CD4-positive, alpha-beta T cell treated with Interleukin-4 for 1 hour (primary cell): ENCODE data around the gene C4orf51.
"Not testable (repeated sequence)": the region's sequence is repeated elsewhere in the genome, so short reads cannot be mapped to it uniquely, and the experiment has no call there.

Source experiments
- DNase-seq, 2 donors: peaks; one replicate each; pipeline ENCODE4 v3.0.0-alpha.2; 2020 to 2022

The C4orf51 gene

GRCh38 chr4:145679991-145680455 is at the start of gene C4orf51:
TSS of gene C4orf51 (plus strand) at chr4:145680146. CDS start at chr4:145680204, 58 bp downstream.
- no peak for DNase-seq

GRCh38 chr4:145635117-145635516 is 44.8 kb upstream of the C4orf51 start:
- no peak for DNase-seq

GRCh38 chr4:145635630-145636029 is 44.3 kb upstream of the C4orf51 start:
- no peak for DNase-seq

GRCh38 chr4:145639186-145639698 is 40.7 kb upstream of the C4orf51 start:
- no peak for DNase-seq

GRCh38 chr4:145640236-145640635 is 39.7 kb upstream of the C4orf51 start:
- DNase-seq, result not testable (repeated sequence)

GRCh38 chr4:145643295-145643694 is 36.7 kb upstream of the C4orf51 start:
- DNase-seq, result no peak

GRCh38 chr4:145644699-145645098 is 35.2 kb upstream of the C4orf51 start:
- DNase-seq, result no peak

- DNase-seq, result no peak
Measured at GRCh38 chr4:145656156-145656555, 23.8 kb upstream of the C4orf51 start.

GRCh38 chr4:145660064-145660463 is 19.9 kb upstream of the C4orf51 start:
- DNase-seq, result no peak

GRCh38 chr4:145663194-145663593 is 16.8 kb upstream of the C4orf51 start:
- DNase-seq, result no peak

GRCh38 chr4:145665773-145666172 is 14.2 kb upstream of the C4orf51 start:
- no peak for DNase-seq

GRCh38 chr4:145670422-145670821 is 9.5 kb upstream of the C4orf51 start:
- no peak for DNase-seq

GRCh38 chr4:145679520-145679919 is 426 bp upstream of the C4orf51 start:
- DNase-seq, result no peak

GRCh38 chr4:145680902-145681301 is 956 bp downstream of the C4orf51 start:
- DNase-seq, result no peak

- no peak for DNase-seq
Measured at GRCh38 chr4:145681518-145681917, 1.6 kb downstream of the C4orf51 start.

GRCh38 chr4:145681956-145682355 is 2.0 kb downstream of the C4orf51 start:
- no peak for DNase-seq

- no peak for DNase-seq
Measured at GRCh38 chr4:145686991-145687390, 7.0 kb downstream of the C4orf51 start.

GRCh38 chr4:145690610-145691009 is 10.7 kb downstream of the C4orf51 start:
- DNase-seq, result no peak

GRCh38 chr4:145691416-145691815 is 11.5 kb downstream of the C4orf51 start:
- DNase-seq, result not testable (repeated sequence)

- DNase-seq, result no peak
Measured at GRCh38 chr4:145694929-145695328, 15.0 kb downstream of the C4orf51 start.

GRCh38 chr4:145697332-145697731 is 17.4 kb downstream of the C4orf51 start:
- DNase-seq, result no peak

- no peak for DNase-seq
Measured at GRCh38 chr4:145698507-145698906, 18.6 kb downstream of the C4orf51 start.

- DNase-seq, result no peak
Measured at GRCh38 chr4:145703850-145704497, 24.0 kb downstream of the C4orf51 start.

GRCh38 chr4:145709336-145709735 is 29.4 kb downstream of the C4orf51 start:
- DNase-seq, result no peak

- DNase-seq, result no peak
Measured at GRCh38 chr4:145709843-145710242, 29.9 kb downstream of the C4orf51 start.
